ENCODE data around the gene PLAA. TPM values are rescaled to one million over a fixed set of nuclear protein-coding genes. Genes with fewer than 3 reads are reported as not detected.

PLAA gene
- polyA plus RNA-seq, 4 donors, result 35.3 to 54.0 (median 42.1) TPM

Other genes with a start within 250 kb of the PLAA start
- 10 to 100 TPM; 40.8 to 45.4 (median 42.4) TPM for gene CAAP1, start 54.4 kb downstream of the PLAA start, polyA plus RNA-seq (ENCODE audit: insufficient read length in 4 of 4)
- gene IFT74, start 9.2 kb upstream of the PLAA start, polyA plus RNA-seq (ENCODE audit: insufficient read length in 4 of 4), result 10 to 100 TPM; 38.4 to 48.6 (median 42.3) TPM
- 10 to 100 TPM; 12.5 to 18.6 (median 15.1) TPM for gene LRRC19, start 58.4 kb upstream of the PLAA start, polyA plus RNA-seq (ENCODE audit: insufficient read length in 4 of 4)
- 10 to 100 TPM; 30.9 to 53.4 (median 39.2) TPM for gene TEK, start 162.0 kb upstream of the PLAA start, polyA plus RNA-seq (ENCODE audit: insufficient read length in 4 of 4)